Colonic mucosa (tissue), 4 donors: Measurements from ENCODE around the gene COL4A2. TPM values are rescaled to one million over a fixed set of nuclear protein-coding genes. Genes with fewer than 3 reads are reported as not detected.
A peak's percentile ranks its signal among the peaks of the same experiment; 100 is the strongest.
"Not testable (repeated sequence)": the region's sequence is repeated elsewhere in the genome, so short reads cannot be mapped to it uniquely, and the experiment has no call there.

Experiments used
- DNase-seq: peaks from one replicate; pipeline ENCODE4 v3.0.0-alpha.2; 2020
- H3K27ac ChIP-seq: fragments of 200-600 bp; one replicate; pipeline ENCODE4 v1.8.0; 2021
- H3K27me3 ChIP-seq: fragments of 200-600 bp; one replicate; pipeline ENCODE4 v1.8.0; 2021
- H3K36me3 ChIP-seq: fragments of 200-600 bp; one replicate; pipeline ENCODE4 v1.8.0; 2021
- H3K4me1 ChIP-seq: fragments of 200-600 bp; one replicate; pipeline ENCODE4 v1.8.0; 2021; ENCODE audit warnings: mild to moderate bottlenecking
- H3K4me3 ChIP-seq: fragments of 200-600 bp; one replicate; pipeline ENCODE4 v1.8.0; 2021
- H3K9ac ChIP-seq, 2 donors: one replicate each; pipeline ENCODE4 v1.7.0; 2013; ENCODE audit warnings: control low read depth in 2 of 2, low read depth in 2 of 2, low read length in 2 of 2
- H3K9me3 ChIP-seq: fragments of 200-600 bp; one replicate; pipeline ENCODE4 v1.8.0; 2021
- intact Hi-C: fragments of 100-400 bp; cut with DNase I; formaldehyde crosslinking; loops from one replicate; pipeline ENCODE4 v1.14.1; 2022
- total RNA-seq, 2 donors: library from RNA; stranded (reverse); fragmentation: NEBNext Ultra II Directional in 1 of 2; extraction: Animal tissue kit (Norgen Biotek cat#: 25700) in 1 of 2; gene quantifications; one replicate each; pipeline ENCODE4 v1.2.1, GENCODE V29; 2021
- TF ChIP-seq, protein P1 (sequence below): fragments of 200-600 bp; IDR thresholded peaks from one replicate; pipeline ENCODE4 v1.8.0; 2022; ENCODE audit warnings: antibody characterized with exemption, mild to moderate bottlenecking
- donor health status: healthy.
- donor health status: DM: no; HTN: no; CAD: no.
- donor health status: DM: no; HTN: no; CAD: no.

The COL4A2 gene
- total RNA-seq, 2 donors from 2014 or later: 61.1 to 111 TPM

DNA sequence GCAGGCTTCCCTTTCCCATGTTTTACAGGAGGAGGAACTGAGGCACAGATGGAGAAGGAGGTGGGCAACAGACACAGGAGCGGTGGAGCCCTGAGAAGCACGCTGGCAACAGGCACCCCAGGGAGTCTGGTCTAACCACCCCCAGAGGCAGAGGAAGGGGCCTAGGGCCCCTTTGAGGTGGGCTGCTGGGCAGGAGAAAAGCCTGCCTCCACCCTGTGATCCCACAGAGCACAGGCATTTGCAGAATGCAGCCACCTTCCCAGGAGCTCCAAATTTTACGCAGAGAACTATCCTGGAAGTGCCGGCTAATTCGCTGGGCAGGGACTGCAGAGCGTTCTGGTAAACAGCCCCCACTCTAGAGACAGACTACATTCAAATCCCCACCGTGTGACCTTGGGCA lies 224.0 kb downstream of the COL4A2 start:
- intact Hi-C loops: no loop called here
- no peak for DNase-seq
- no peaks in the 10 kb centered on the region for H3K9me3 ChIP-seq
- peaks cover 8% of the 10 kb centered on the region for H3K4me1 ChIP-seq
- H3K4me3 ChIP-seq: no peak overlapping the region
- TF ChIP-seq, protein P1, sequence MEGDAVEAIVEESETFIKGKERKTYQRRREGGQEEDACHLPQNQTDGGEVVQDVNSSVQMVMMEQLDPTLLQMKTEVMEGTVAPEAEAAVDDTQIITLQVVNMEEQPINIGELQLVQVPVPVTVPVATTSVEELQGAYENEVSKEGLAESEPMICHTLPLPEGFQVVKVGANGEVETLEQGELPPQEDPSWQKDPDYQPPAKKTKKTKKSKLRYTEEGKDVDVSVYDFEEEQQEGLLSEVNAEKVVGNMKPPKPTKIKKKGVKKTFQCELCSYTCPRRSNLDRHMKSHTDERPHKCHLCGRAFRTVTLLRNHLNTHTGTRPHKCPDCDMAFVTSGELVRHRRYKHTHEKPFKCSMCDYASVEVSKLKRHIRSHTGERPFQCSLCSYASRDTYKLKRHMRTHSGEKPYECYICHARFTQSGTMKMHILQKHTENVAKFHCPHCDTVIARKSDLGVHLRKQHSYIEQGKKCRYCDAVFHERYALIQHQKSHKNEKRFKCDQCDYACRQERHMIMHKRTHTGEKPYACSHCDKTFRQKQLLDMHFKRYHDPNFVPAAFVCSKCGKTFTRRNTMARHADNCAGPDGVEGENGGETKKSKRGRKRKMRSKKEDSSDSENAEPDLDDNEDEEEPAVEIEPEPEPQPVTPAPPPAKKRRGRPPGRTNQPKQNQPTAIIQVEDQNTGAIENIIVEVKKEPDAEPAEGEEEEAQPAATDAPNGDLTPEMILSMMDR: no peak
- H3K9ac ChIP-seq: no peak overlapping the region
- H3K27ac ChIP-seq: no peak overlapping the region
- no peaks in the 10 kb centered on the region for H3K27me3 ChIP-seq
- no peaks in the 10 kb centered on the region for H3K36me3 ChIP-seq

DNA sequence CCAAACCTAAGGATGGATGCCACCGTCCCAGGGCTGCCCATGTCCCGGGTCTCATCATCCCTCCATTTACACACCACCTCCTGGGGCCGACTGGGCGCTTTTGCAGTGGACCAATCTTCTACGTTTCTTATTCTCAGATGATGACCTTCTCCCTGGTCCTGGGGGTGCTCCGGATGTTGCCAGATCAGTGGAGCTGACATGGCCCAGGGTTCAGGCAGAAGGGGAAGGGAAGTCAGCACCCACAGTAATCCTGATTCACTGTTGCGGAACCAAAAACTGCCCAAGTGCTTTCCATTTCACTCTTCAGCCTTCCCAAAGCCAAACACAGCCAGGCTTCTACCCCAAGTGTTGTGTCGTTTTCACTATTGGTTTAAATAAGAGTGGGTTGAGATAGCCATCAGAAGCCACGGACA lies 224.6 kb downstream of the COL4A2 start:
- Histone ChIP-seq H3K36me3 (no peaks in the 10 kb centered on the region), H3K27me3 (no peaks in the 10 kb centered on the region), H3K9me3 (no peaks in the 10 kb centered on the region), H3K27ac (peak overlapping the region; percentile 27), H3K4me3 (no peak overlapping the region), H3K4me1 (peaks cover 4% of the 10 kb centered on the region), H3K9ac (no peak overlapping the region)
- TF ChIP-seq, protein P1: no peak
- intact Hi-C loops: no loop called here
- DNase-seq: no peak

DNA sequence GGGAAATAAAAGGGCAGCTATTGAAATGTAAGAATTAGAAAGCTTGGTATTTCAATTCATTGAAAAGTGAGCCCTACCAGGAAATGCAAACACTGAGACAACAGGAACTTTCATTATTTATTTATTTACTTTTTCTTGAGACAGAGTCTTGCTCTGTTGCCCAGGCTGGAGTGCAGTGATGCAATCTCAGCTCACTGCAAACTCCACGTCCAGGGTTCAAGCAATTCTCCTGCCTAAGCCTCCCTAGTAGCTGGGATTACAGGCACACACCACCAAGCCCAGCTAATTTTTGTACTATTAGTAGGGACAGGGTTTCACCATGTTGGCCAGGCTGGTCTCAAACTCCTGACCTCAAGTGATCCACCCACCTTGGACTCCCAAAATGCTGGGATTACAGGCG lies 225.2 kb downstream of the COL4A2 start:
- DNase-seq, intact Hi-C loops, H3K9ac ChIP-seq, H3K27me3 ChIP-seq, H3K4me3 ChIP-seq, H3K4me1 ChIP-seq, H3K36me3 ChIP-seq, H3K9me3 ChIP-seq: not testable (repeated sequence)
- peak overlapping the region; percentile 27 for H3K27ac ChIP-seq

DNA sequence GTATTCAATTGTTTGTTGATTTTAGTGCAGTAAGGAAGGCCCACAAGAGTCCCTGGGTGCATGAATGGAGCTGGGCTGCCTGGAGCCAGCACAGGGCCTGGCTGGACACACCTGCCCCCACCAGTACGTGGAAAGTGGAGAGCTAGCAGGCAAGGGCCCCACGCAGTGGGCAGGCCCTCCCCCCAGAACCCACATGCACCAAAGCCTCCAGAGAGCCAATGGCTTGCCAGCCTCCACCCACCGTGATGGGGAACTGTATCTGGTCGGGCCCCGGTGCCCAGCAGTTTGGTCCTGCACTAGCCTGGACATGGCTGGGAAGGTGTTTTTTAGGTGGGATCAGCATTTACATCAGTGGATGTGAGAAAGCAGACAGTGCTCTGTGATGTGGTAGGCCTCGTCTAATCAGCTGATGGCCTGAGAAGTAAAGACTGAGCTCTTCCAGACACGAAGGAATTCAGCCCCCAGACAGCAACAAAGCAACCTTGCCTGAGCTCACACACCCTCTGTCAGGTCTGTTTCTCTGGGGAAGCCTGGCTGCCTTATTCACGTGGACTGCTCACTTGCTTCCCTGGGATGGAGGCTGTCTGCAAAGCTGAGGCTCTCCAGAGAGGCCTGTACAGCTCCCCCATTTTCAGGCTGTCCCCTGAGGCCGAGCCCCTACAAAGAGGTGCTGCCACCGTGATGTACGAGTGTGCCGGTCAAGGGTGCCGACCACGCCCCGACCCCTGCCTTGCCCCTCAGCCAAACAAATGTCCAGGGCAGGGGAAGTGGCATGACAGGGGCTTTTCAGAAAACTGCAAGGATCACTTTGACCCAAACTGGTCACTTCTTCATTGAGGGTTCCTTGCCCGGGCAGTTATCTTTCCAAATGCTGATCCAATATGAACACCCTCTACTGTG lies 226.9 kb downstream of the COL4A2 start:
- no peak for DNase-seq
- no peak overlapping the region for H3K27ac ChIP-seq

DNA sequence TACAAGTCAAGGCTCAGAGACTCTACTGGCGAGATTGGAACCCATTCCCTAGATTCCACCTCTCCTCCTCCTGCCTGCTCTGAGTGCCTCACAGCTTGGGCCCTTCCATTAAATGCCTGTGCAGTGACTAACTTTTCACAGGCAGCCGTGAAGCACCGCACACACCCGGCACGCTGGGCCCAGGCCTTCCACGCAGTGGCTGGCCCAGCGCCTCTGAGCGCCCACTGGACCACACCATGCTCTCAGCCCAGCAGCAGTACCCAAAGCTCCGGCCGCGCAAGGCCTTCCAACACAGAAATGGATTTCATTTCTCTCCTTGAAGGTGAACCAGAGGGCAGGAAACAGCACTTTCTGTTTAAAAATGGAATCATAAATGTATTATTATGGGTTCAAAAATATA lies 228.4 kb downstream of the COL4A2 start:
- DNase-seq: no peak
- intact Hi-C loops: no loop called here
- TF ChIP-seq, protein P1: no peak
- Histone ChIP-seq H3K36me3 (no peaks in the 10 kb centered on the region), H3K27ac (peak overlapping the region; percentile 9), H3K9ac (no peak overlapping the region), H3K4me3 (no peak overlapping the region), H3K4me1 (peaks cover 8% of the 10 kb centered on the region), H3K9me3 (no peaks in the 10 kb centered on the region), H3K27me3 (no peaks in the 10 kb centered on the region)

More for the DNA sequence above, 226.9 kb downstream of the COL4A2 start:
- Histone ChIP-seq H3K9ac (no peak overlapping the region), H3K4me3 (no peak overlapping the region), H3K36me3 (no peaks in the 10 kb centered on the region), H3K9me3 (no peaks in the 10 kb centered on the region), H3K4me1 (peaks cover 8% of the 10 kb centered on the region), H3K27me3 (no peaks in the 10 kb centered on the region)
- intact Hi-C loops: no loop called here
- TF ChIP-seq, protein P1: no peak

DNA sequence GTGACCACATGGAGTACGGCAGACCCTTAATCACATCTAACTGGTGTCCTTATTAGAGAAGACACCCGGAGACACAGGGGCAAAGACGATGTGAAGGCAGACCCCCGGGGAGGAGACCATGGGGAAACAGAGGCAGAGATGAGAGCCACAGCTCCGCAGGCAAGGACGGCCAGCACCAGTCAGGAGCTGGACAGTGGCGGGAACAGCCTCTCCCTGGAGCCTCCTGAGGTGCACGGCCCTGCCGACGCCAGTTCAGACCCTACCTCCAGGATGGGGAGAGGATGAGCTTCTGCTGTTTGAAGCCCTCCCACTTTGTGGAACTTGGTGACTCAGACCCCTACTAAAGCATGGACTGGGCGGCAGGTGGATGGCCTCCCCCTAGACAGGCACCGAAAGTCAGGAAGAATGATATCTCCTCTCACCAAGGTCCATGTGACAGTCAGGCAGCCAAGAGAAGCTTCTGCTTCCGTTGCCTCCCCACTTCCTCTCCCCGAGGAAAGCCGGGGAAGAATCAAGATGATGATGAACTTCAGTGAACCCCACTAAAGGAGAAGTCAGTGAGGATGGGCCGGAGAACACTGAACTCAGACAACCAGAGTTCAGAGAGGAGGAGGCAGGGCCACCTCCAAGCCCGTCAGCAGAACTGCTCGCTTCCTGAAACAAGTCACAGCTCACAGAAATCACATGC lies 229.1 kb downstream of the COL4A2 start:
- Histone ChIP-seq H3K27ac (peak overlapping the region; percentile 9), H3K36me3 (no peaks in the 10 kb centered on the region), H3K4me1 (peaks cover 13% of the 10 kb centered on the region), H3K4me3 (no peak overlapping the region), H3K9me3 (no peaks in the 10 kb centered on the region), H3K27me3 (no peaks in the 10 kb centered on the region), H3K9ac (no peak overlapping the region)
- TF ChIP-seq, protein P1: no peak
- intact Hi-C loops: no loop called here
- DNase-seq: no peak
